CD4-positive, alpha-beta T cell treated with Interleukin-15 for 1 hour (primary cell): Measurements from ENCODE around the gene SIN3B.
A peak's percentile ranks its signal among the peaks of the same experiment; 100 is the strongest.
"Not testable (repeated sequence)": the region's sequence is repeated elsewhere in the genome, so short reads cannot be mapped to it uniquely, and the experiment has no call there.

ENCODE experiments used
- DNase-seq: peaks from one replicate; pipeline ENCODE4 v3.0.0-alpha.2; 2020

Gene SIN3B

GRCh38 chr19:16829010-16829821 lies at the start of gene SIN3B:
SIN3B (plus strand) TSS chr19:16829398; CDS start chr19:16829421, 23 bp downstream.
- DNase-seq: peak; percentile 91

- no peak for DNase-seq
These were observed 49.5 kb upstream of the SIN3B start for GRCh38 chr19:16779539-16780163.

- no peak for DNase-seq
These were observed 46.5 kb upstream of the SIN3B start for GRCh38 chr19:16782719-16783118.

- DNase-seq: no peak
These were observed 40.7 kb upstream of the SIN3B start for GRCh38 chr19:16788479-16788878.

GRCh38 chr19:16789238-16789637 lies 40.0 kb upstream of the SIN3B start:
- no peak for DNase-seq

GRCh38 chr19:16790051-16790450 lies 39.1 kb upstream of the SIN3B start:
- no peak for DNase-seq

- no peak for DNase-seq
These were observed 37.3 kb upstream of the SIN3B start for GRCh38 chr19:16791942-16792341.

- DNase-seq: no peak
These were observed 34.4 kb upstream of the SIN3B start for GRCh38 chr19:16794456-16795441.

- DNase-seq: no peak
These were observed 33.5 kb upstream of the SIN3B start for GRCh38 chr19:16795731-16796130.

- DNase-seq: no peak
These were observed 31.3 kb upstream of the SIN3B start for GRCh38 chr19:16797876-16798275.

GRCh38 chr19:16798326-16798725 lies 30.9 kb upstream of the SIN3B start:
- not testable (repeated sequence) for DNase-seq

GRCh38 chr19:16799740-16800139 lies 29.5 kb upstream of the SIN3B start:
- DNase-seq: no peak

GRCh38 chr19:16801600-16802013 lies 27.6 kb upstream of the SIN3B start:
- DNase-seq: no peak

GRCh38 chr19:16804176-16804575 lies 25.0 kb upstream of the SIN3B start:
- DNase-seq: no peak

- DNase-seq: no peak
These were observed 21.5 kb upstream of the SIN3B start for GRCh38 chr19:16807549-16808284.

GRCh38 chr19:16814526-16815100 lies 14.6 kb upstream of the SIN3B start:
- DNase-seq: no peak

GRCh38 chr19:16820056-16820455 lies 9.1 kb upstream of the SIN3B start:
- no peak for DNase-seq

GRCh38 chr19:16821081-16821480 lies 8.1 kb upstream of the SIN3B start:
- DNase-seq: no peak

GRCh38 chr19:16822648-16823047 lies 6.5 kb upstream of the SIN3B start:
- no peak for DNase-seq

GRCh38 chr19:16824658-16825311 lies 4.4 kb upstream of the SIN3B start:
- no peak for DNase-seq

GRCh38 chr19:16825312-16826052 lies 3.7 kb upstream of the SIN3B start:
- DNase-seq: no peak
